GM12875 (cell line): Measurements from ENCODE around the gene CACNA1C.

ENCODE experiments used
- H3K4me3 ChIP-seq: one replicate; pipeline ENCODE4 v1.5.1; 2011; ENCODE audit warnings: low read depth, low read length, control low read depth
- TF ChIP-seq, protein P1 (sequence below): IDR thresholded peaks from 2 replicates; pipeline ENCODE4 v1.5.1; 2011; ENCODE audit warnings: low read depth, mild to moderate bottlenecking, control low read depth, inconsistent platforms, low read length, moderate library complexity, borderline replicate concordance; ENCODE audit not compliant: insufficient read depth

The CACNA1C gene

DNA sequence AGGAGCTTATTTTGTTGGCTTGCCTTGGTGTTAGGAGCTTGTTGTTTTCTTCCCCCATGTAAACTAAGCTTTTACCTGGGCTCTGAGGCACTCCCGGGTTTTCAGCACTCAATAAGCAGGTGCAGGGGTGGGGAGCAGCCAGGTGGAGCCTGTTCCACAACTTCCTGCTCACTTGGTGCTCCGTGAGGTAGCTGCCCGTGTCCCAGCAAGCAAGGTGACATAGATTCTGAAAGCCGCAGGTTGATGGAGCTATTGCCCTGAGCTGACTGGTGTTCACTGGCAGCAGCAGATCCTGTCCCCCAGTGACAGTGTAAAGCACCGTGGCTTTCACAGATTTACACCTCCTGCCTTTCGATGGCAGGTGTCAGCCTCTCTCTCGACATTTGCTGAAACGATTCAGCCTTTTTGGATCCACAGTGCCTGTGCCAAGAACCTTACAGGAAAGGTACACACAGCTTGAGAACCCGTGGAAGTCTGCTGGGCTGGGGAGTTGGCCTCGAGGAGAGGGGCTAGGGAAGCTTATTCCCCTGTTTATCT lies 446.2 kb downstream of the CACNA1C start:
- no peak overlapping the region for H3K4me3 ChIP-seq
- TF ChIP-seq, protein P1, sequence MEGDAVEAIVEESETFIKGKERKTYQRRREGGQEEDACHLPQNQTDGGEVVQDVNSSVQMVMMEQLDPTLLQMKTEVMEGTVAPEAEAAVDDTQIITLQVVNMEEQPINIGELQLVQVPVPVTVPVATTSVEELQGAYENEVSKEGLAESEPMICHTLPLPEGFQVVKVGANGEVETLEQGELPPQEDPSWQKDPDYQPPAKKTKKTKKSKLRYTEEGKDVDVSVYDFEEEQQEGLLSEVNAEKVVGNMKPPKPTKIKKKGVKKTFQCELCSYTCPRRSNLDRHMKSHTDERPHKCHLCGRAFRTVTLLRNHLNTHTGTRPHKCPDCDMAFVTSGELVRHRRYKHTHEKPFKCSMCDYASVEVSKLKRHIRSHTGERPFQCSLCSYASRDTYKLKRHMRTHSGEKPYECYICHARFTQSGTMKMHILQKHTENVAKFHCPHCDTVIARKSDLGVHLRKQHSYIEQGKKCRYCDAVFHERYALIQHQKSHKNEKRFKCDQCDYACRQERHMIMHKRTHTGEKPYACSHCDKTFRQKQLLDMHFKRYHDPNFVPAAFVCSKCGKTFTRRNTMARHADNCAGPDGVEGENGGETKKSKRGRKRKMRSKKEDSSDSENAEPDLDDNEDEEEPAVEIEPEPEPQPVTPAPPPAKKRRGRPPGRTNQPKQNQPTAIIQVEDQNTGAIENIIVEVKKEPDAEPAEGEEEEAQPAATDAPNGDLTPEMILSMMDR, result no peak

DNA sequence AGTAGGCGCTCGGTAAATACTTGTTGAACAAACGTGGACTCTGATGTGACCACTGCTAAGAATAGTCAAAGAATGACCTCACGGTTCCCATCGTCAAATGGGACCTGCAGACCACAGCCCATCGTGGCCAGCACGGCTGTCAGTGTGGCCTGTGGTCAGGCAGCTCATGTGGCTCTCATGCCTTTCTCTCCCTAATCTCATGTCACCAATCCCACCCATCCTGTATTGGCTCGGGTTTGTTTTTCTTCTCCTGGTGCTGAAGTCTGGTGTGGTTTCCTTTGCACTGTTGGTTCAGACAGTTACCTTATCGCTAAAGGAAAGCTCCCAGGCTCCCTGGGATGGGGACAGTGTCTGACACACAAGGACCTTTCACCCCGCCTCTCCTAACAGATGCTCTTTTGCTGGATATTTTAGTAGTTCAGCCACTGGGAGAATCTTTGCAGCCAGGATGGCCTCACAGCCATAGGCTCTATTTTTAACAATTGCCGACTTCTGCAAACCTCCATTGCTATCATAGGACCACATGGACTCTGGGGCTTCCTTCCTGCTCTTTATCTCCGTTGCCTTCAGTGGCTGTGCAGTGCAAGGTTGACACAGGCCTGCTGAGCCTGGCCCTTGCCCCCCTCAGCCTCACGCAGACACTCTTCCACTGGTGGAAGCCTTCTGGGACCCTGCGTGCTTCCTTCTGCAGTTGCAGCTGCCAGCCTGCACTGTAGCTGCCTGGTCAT lies 448.8 kb downstream of the CACNA1C start:
- TF ChIP-seq, protein P1, result no peak
- H3K4me3 ChIP-seq, result no peak overlapping the region

DNA sequence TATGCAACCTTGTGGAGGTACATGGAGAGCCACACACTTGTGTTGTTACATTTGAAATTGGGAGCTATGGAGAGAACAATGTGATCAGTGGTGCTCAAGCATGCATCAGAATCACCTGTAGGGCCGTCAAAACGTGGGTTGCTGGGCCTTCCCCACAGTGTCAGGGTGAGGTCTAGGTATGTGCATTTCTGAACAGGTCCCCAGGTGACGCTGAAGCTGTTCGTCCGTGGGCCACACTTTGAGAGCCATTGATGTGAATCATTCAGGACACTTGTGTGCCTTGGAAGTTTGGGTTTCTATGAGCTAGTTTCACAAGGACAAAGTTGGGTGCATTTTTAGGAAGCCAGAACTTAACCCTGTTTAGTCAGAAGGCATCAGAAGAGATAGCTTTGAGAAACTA lies 450.2 kb downstream of the CACNA1C start:
- TF ChIP-seq, protein P1, result no peak
- H3K4me3 ChIP-seq, result no peak overlapping the region

DNA sequence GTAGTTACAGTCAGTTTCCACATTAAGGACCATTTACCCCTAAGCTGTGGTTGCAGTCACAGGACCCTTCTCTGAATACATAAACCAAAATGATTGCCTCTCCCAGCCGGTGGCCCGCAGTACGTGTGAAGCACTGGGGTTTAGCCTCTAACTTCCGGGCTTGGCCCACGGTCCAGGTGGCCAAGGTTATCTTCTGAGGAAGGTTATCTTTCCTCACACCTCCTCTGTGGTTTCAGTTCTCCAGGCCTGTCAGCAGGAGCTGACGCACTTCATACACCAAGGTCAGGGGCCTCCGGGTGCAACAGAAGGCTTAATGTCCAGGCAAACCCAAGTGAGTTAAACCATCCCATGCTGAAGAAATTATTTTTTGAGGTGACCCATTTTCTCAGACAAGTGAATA lies 451.0 kb downstream of the CACNA1C start:
- no peak overlapping the region for H3K4me3 ChIP-seq
- TF ChIP-seq, protein P1, result no peak

DNA sequence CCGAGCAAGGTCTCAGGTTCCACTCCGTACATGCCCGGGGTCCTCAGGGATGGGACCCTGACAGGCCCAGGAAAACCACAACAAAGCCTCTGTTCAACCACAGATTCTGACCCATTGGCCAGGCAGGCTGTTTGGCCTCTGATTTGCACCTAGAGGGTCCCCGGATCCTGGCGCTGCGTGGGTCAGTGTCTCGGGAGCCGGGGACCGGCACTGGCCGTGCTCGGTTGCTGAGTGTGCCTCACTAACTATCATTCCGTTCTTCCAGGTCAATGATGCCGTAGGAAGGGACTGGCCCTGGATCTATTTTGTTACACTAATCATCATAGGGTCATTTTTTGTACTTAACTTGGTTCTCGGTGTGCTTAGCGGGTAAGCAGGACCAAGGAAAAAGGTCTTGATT lies 451.8 kb downstream of the CACNA1C start:
- H3K4me3 ChIP-seq, result no peak overlapping the region
- TF ChIP-seq, protein P1, result no peak

DNA sequence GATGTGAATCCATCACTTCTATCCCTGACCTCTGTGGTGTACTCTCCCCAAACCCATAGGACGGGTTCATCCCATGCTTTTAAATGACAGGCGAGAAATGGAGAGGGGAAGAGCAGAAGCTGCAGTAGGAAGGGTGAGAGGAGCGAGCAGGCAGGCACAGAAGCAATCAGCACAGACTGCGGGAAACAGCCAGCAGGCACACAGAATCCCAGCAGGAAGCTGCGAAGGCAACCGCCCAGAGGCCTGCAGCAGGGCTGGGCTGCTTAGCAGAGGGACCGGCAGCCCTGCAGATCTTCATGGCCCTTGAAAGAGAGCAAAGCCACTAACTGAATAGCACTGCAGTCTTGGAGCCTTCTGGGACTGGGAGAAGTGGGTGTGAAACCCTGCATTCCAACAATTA lies 455.0 kb downstream of the CACNA1C start:
- H3K4me3 ChIP-seq, result no peak overlapping the region
- TF ChIP-seq, protein P1, result no peak

DNA sequence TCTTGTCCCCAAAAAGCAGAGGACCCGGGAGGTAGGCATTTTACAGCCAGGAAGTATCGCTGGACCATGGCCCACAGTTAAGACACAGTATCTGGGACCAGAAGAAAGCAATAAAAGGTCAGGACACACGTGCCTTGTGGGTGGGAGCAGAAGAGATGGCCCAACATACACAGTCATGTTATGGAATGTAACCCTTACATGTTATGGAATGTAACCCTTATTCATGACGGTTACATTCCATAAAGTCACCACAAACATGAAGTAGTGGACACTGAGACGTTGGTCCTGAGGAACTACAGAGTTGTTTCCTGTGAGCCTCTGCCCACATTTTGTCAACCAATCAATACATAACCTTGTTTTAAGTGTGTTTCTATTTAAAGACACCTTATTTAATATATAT lies 456.4 kb downstream of the CACNA1C start:
- TF ChIP-seq, protein P1, result no peak
- H3K4me3 ChIP-seq, result no peak overlapping the region
